Activated gamma-delta T cell treated with Interleukin-2 at 50 U/mL for 16 hours (primary cell): ENCODE data around the gene MPP2.
"Not testable (repeated sequence)": the region's sequence is repeated elsewhere in the genome, so short reads cannot be mapped to it uniquely, and the experiment has no call there.

ENCODE experiments used
- DNase-seq: peaks from one replicate; pipeline ENCODE4 v3.0.0-alpha.2; 2020

The MPP2 gene

GRCh38 chr17:43927929-43928328 is 20.6 kb upstream of the MPP2 start:
- not testable (repeated sequence) for DNase-seq

- no peak for DNase-seq
Observed at GRCh38 chr17:43927060-43927864, 19.9 kb upstream of the MPP2 start.

- DNase-seq, result no peak
Observed at GRCh38 chr17:43924558-43924957, 17.2 kb upstream of the MPP2 start.

GRCh38 chr17:43920500-43921095 is 13.3 kb upstream of the MPP2 start:
- no peak for DNase-seq

- DNase-seq, result no peak
Observed at GRCh38 chr17:43918026-43918389, 10.7 kb upstream of the MPP2 start.

- DNase-seq, result peak; percentile 28
Observed at GRCh38 chr17:43917348-43918025, 10.2 kb upstream of the MPP2 start.

- DNase-seq, result no peak
Observed at GRCh38 chr17:43917016-43917347, 9.6 kb upstream of the MPP2 start.

GRCh38 chr17:43916385-43916784 is 9.0 kb upstream of the MPP2 start:
- no peak for DNase-seq

- DNase-seq, result no peak
Observed at GRCh38 chr17:43915559-43915958, 8.2 kb upstream of the MPP2 start.

- DNase-seq, result no peak
Observed at GRCh38 chr17:43914451-43914850, 7.1 kb upstream of the MPP2 start.

- DNase-seq, result no peak
Observed at GRCh38 chr17:43913584-43913983, 6.2 kb upstream of the MPP2 start.

- no peak for DNase-seq
Observed at GRCh38 chr17:43912635-43913304, 5.4 kb upstream of the MPP2 start.

GRCh38 chr17:43911904-43912303 is 4.6 kb upstream of the MPP2 start:
- DNase-seq, result no peak

GRCh38 chr17:43909537-43910231 is 2.3 kb upstream of the MPP2 start:
- DNase-seq, result no peak

GRCh38 chr17:43907998-43908721 is 824 bp upstream of the MPP2 start:
- peak; percentile 37 for DNase-seq

GRCh38 chr17:43906951-43907424 is 348 bp downstream of the MPP2 start:
- no peak for DNase-seq

GRCh38 chr17:43905985-43906852 is 1.1 kb downstream of the MPP2 start:
- peak; percentile 41 for DNase-seq

- DNase-seq, result no peak
Observed at GRCh38 chr17:43905400-43905984, 1.8 kb downstream of the MPP2 start.

- DNase-seq, result no peak
Observed at GRCh38 chr17:43901861-43902589, 5.3 kb downstream of the MPP2 start.
